Coronary artery (tissue), 2 donors: ENCODE results near the gene FGG.

Experiments used
- DNase-seq: peaks from one replicate; pipeline ENCODE4 v3.0.0-alpha.2; 2017; ENCODE audit warnings: low spot score
- H3K27ac ChIP-seq, 2 donors: fragments of 200-600 bp; sonication (generic); one replicate each; pipeline ENCODE4 v1.5.1; 2016 to 2019
- H3K4me3 ChIP-seq: fragments of 200-600 bp; sonication (generic); 2 replicates; pipeline ENCODE4 v1.5.1; 2016; ENCODE audit warnings: mild to moderate bottlenecking, moderate library complexity
- CTCF ChIP-seq: fragments of 200-600 bp; sonication (generic); IDR thresholded peaks from one replicate; pipeline ENCODE4 v1.5.1; 2019; ENCODE audit warnings: antibody characterized with exemption

Gene FGG

GRCh38 chr4:154593868-154594267, 18.6 kb downstream of the FGG start:
- no peak overlapping the region for H3K27ac ChIP-seq
- no peak for DNase-seq

GRCh38 chr4:154591890-154592289, 20.6 kb downstream of the FGG start:
- TF ChIP-seq CTCF = no peak
- H3K4me3 ChIP-seq = no peak overlapping the region
- DNase-seq = no peak
- H3K27ac ChIP-seq = no peak overlapping the region

More at GRCh38 chr4:154593868-154594267, 18.6 kb downstream of the FGG start:
- no peak overlapping the region for H3K4me3 ChIP-seq
- TF ChIP-seq CTCF = no peak

- DNase-seq = no peak
- Histone ChIP-seq H3K4me3 (no peak within 1 kb of the TSS), H3K27ac (no peak within 1 kb of the TSS)
- no peak for TF ChIP-seq CTCF
Observed at GRCh38 chr4:154590329-154591006, 22.0 kb downstream of the FGG start, which contains the start of gene FGA. TSS of gene FGA (minus strand) at chr4:154590742. CDS start at chr4:154590687, 55 bp downstream.

GRCh38 chr4:154589296-154590197, 22.9 kb downstream of the FGG start:
- DNase-seq = no peak
- no peak overlapping the region for H3K27ac ChIP-seq
- no peak overlapping the region for H3K4me3 ChIP-seq
- no peak for TF ChIP-seq CTCF

GRCh38 chr4:154588198-154588597, 24.3 kb downstream of the FGG start:
- Histone ChIP-seq H3K4me3 (no peak overlapping the region), H3K27ac (no peak overlapping the region)
- no peak for DNase-seq
- no peak for TF ChIP-seq CTCF

- no peak for TF ChIP-seq CTCF
- Histone ChIP-seq H3K4me3 (no peak overlapping the region), H3K27ac (no peak overlapping the region)
- DNase-seq = no peak
Observed at GRCh38 chr4:154586296-154587033, 26.0 kb downstream of the FGG start.
